Vagina (tissue), 2 donors: Measurements from ENCODE around the gene CTSL. TPM values are rescaled to one million over a fixed set of nuclear protein-coding genes. Genes with fewer than 3 reads are reported as not detected.

Experiments used
- DNase-seq, 2 donors: peaks; one replicate each; pipeline ENCODE4 v3.0.0-alpha.2; 2017; ENCODE audit errors: extremely low spot score in 2 of 2
- H3K27ac ChIP-seq: fragments of 200-600 bp; sonication (generic); one replicate; pipeline ENCODE4 v1.5.1; 2019
- H3K27me3 ChIP-seq: fragments of 200-600 bp; sonication (generic); one replicate; pipeline ENCODE4 v1.5.1; 2019
- H3K36me3 ChIP-seq, 2 donors: fragments of 200-600 bp; sonication (generic); one replicate each; pipeline ENCODE4 v1.5.1; 2017 to 2019
- H3K4me1 ChIP-seq: fragments of 200-600 bp; sonication (generic); one replicate; pipeline ENCODE4 v1.5.1; 2019
- H3K4me3 ChIP-seq, 2 donors: fragments of 200-600 bp; sonication (generic); 1 replicate in 1 of 2; 2 replicates in 1 of 2; pipeline ENCODE4 v1.5.1; 2016 to 2019
- H3K9me3 ChIP-seq: fragments of 200-600 bp; sonication (generic); one replicate; pipeline ENCODE4 v1.5.1; 2019
- POLR2A ChIP-seq, 2 donors: fragments of 450-650 bp; IDR thresholded peaks; one replicate each; pipeline ENCODE4 v1.6.1; 2017; ENCODE audit warnings: antibody characterized with exemption in 2 of 2, mild to moderate bottlenecking in 2 of 2, moderate library complexity in 2 of 2
- POLR2AphosphoS5 ChIP-seq, 2 donors: sonication (generic); formaldehyde crosslinking; IDR thresholded peaks; one replicate each; pipeline ENCODE4 v1.9.0; 2017; ENCODE audit warnings: antibody characterized with exemption in 2 of 2, mild to moderate bottlenecking in 2 of 2, low read depth in 1 of 2; ENCODE audit not compliant: insufficient read depth in 1 of 2
- intact Hi-C: fragments of 100-400 bp; cut with DNase I; formaldehyde crosslinking; loops from one replicate; pipeline ENCODE4 v1.15.1; 2023
- total RNA-seq: library from RNA; depleted of rRNA; stranded (reverse); fragments of >200 nt; gene quantifications from one replicate; pipeline ENCODE4 v1.2.3, GENCODE V29; 2016
- TF ChIP-seq, protein P1 (sequence below), 3 experiments: fragments of 450-650 bp in 2 of 3; fragments of 200-600 bp in 1 of 3; sonication (generic) in 1 of 3; IDR thresholded peaks; one replicate each; pipeline ENCODE4 v1.5.1; 2017 to 2019; ENCODE audit warnings: antibody characterized with exemption in 3 of 3, mild to moderate bottlenecking in 2 of 3, moderate library complexity in 2 of 3

Gene CTSL
- total RNA-seq, 1 donor from 2014 or later: 68.0 TPM

DNA sequence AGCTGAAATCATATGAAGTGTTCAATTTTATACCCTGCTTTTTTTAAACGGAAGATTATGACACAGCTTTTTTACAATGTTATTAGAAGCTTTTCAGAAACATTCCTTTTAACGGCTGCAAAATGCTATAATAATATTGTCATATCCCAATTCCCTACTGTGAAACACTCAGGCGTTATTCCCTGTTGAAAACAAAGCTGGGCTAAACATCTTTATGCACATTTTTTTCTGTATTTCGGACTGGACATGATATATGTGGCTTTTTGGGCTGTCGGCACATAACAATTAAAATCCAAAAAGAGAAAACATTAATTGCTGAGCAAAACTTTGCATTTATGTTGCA lies 12.0 kb upstream of the CTSL start:
- Histone ChIP-seq H3K36me3 (no peaks in the 10 kb centered on the region), H3K27ac (peak overlapping the region; percentile 78), H3K9me3 (no peaks in the 10 kb centered on the region), H3K27me3 (no peaks in the 10 kb centered on the region), H3K4me1 (peaks cover 12% of the 10 kb centered on the region), H3K4me3 (no peak overlapping the region)
- intact Hi-C loops: no loop called here
- TF ChIP-seq POLR2A (IDR thresholded peaks at IDR 0.05) (no peak), POLR2AphosphoS5 (IDR thresholded peaks at IDR 0.05; ENCODE audit: insufficient read depth in 1 of 2, low read depth in 1 of 2) (no peak)
- TF ChIP-seq, protein P1, sequence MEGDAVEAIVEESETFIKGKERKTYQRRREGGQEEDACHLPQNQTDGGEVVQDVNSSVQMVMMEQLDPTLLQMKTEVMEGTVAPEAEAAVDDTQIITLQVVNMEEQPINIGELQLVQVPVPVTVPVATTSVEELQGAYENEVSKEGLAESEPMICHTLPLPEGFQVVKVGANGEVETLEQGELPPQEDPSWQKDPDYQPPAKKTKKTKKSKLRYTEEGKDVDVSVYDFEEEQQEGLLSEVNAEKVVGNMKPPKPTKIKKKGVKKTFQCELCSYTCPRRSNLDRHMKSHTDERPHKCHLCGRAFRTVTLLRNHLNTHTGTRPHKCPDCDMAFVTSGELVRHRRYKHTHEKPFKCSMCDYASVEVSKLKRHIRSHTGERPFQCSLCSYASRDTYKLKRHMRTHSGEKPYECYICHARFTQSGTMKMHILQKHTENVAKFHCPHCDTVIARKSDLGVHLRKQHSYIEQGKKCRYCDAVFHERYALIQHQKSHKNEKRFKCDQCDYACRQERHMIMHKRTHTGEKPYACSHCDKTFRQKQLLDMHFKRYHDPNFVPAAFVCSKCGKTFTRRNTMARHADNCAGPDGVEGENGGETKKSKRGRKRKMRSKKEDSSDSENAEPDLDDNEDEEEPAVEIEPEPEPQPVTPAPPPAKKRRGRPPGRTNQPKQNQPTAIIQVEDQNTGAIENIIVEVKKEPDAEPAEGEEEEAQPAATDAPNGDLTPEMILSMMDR (IDR thresholded peaks at IDR 0.05): no peak
- no peak for DNase-seq

DNA sequence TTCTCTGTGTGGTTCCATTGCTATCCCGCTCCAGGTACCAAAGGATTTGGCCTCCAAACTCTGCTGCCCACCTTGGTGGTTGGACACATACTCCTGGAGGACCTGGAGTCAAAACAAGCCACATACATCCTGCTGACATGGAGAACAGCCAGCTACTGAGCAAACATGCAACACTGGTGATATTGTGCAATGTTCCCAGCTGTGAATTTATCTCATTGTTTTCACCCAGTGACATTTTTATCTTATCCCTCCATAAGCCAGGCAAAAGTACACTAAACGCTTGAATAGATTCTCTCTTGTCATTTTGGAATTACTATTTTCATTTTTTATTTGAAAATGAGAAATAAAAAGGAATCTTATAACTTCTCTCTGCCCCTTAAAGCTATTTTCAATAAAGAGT lies 11.1 kb upstream of the CTSL start:
- H3K27ac ChIP-seq: peak overlapping the region; percentile 7
- peaks cover 12% of the 10 kb centered on the region for H3K4me1 ChIP-seq
- intact Hi-C loops: no loop called here
- no peak overlapping the region for H3K4me3 ChIP-seq
- no peaks in the 10 kb centered on the region for H3K27me3 ChIP-seq
- no peaks in the 10 kb centered on the region for H3K9me3 ChIP-seq
- no peak for DNase-seq
- H3K36me3 ChIP-seq: no peaks in the 10 kb centered on the region
- TF ChIP-seq POLR2AphosphoS5 (IDR thresholded peaks at IDR 0.05; ENCODE audit: insufficient read depth in 1 of 2, low read depth in 1 of 2) (no peak), POLR2A (IDR thresholded peaks at IDR 0.05) (no peak)
- TF ChIP-seq, protein P1 (IDR thresholded peaks at IDR 0.05): no peak

DNA sequence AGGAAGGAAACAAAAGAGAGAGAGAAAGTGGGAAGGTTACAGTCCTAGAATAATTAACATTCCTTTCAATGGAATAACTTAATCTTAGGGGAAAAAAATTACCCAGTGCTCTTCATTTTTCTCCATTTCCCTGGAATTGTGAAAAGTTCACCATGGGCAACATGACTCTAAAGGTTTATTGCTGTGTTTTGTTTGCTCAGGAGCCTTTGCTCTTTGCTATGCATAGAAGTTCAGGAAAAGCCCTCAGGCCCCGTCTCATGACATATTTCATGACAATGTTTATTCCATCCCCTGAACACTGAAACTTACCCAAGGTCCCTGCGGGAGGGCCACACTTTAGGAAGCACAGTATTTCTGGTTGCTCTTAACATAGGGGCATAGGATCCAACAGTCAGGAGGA lies 9.8 kb upstream of the CTSL start:
- H3K4me1 ChIP-seq: peaks cover 12% of the 10 kb centered on the region
- H3K4me3 ChIP-seq: no peak overlapping the region
- intact Hi-C loops: no loop called here
- TF ChIP-seq POLR2A (IDR thresholded peaks at IDR 0.05) (no peak), POLR2AphosphoS5 (IDR thresholded peaks at IDR 0.05; ENCODE audit: insufficient read depth in 1 of 2, low read depth in 1 of 2) (no peak)
- TF ChIP-seq, protein P1 (IDR thresholded peaks at IDR 0.05): no peak
- no peaks in the 10 kb centered on the region for H3K9me3 ChIP-seq
- no peaks in the 10 kb centered on the region for H3K36me3 ChIP-seq
- no peak overlapping the region for H3K27ac ChIP-seq
- H3K27me3 ChIP-seq: no peaks in the 10 kb centered on the region
- DNase-seq: no peak

DNA sequence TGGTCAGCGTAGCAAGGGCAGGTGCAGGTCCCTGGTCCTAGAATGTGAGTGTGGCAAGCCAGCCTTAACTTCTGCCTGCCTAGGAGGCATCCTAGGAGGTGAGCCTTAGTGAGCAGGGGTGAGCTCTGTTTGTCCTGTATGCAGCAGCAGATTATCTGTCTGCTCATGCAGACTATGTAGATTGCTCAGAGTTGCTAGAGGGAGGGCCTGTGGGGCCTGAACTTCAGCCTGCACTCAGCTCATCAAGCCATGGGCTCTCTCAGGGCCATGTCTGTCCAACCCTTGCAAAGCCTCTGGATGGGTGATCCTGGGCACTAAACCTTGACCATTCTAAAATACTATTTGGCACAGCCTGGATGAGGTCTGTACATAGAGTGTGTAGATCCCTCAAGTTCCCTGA lies 8.5 kb upstream of the CTSL start:
- H3K9me3 ChIP-seq: no peaks in the 10 kb centered on the region
- intact Hi-C loops: no loop called here
- TF ChIP-seq POLR2A (IDR thresholded peaks at IDR 0.05) (no peak), POLR2AphosphoS5 (IDR thresholded peaks at IDR 0.05; ENCODE audit: insufficient read depth in 1 of 2, low read depth in 1 of 2) (no peak)
- TF ChIP-seq, protein P1 (IDR thresholded peaks at IDR 0.05): no peak
- peaks cover 8% of the 10 kb centered on the region for H3K4me1 ChIP-seq
- DNase-seq: no peak
- H3K27me3 ChIP-seq: no peaks in the 10 kb centered on the region
- H3K27ac ChIP-seq: no peak overlapping the region
- H3K4me3 ChIP-seq: no peak overlapping the region
- no peaks in the 10 kb centered on the region for H3K36me3 ChIP-seq

DNA sequence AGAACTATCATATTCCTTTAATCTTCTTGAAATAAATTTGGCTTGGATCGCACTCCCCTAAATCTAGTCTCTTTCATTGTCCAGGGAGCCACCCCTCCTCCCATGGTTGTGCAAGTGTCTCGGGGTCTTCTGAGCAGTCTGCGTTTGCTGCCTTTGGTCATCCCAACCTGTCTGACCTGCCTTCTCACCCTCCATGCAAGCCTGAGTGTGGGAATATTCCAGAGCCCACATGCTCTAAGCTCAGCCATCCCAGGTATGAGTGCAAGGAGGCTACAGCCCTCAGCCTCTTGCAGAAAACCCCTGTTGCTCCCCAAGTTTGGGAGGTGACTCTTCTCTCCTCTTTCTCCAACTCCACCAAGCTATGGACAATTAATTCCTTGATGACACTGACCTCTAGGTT lies 7.7 kb upstream of the CTSL start:
- peaks cover under 1% of the 10 kb centered on the region for H3K4me1 ChIP-seq
- H3K9me3 ChIP-seq: no peaks in the 10 kb centered on the region
- H3K27me3 ChIP-seq: no peaks in the 10 kb centered on the region
- no peaks in the 10 kb centered on the region for H3K36me3 ChIP-seq
- intact Hi-C loops: no loop called here
- DNase-seq: no peak
- no peak overlapping the region for H3K27ac ChIP-seq
- TF ChIP-seq POLR2AphosphoS5 (IDR thresholded peaks at IDR 0.05; ENCODE audit: insufficient read depth in 1 of 2, low read depth in 1 of 2) (no peak), POLR2A (IDR thresholded peaks at IDR 0.05) (no peak)
- TF ChIP-seq, protein P1 (IDR thresholded peaks at IDR 0.05): no peak
- H3K4me3 ChIP-seq: no peak overlapping the region
